Upper lobe of left lung (tissue), 6 donors: ENCODE results near the gene GH2. TPM values are rescaled to one million over a fixed set of nuclear protein-coding genes. Genes with fewer than 3 reads are reported as not detected.
"Not testable (repeated sequence)": the region's sequence is repeated elsewhere in the genome, so short reads cannot be mapped to it uniquely, and the experiment has no call there.

Experiments
- ATAC-seq, 2 donors: fragments of 200-7000 bp; cut with Tn5 transposase; one replicate each; pipeline ENCODE4 v1.9.1; 2022; ENCODE audit warnings: mild to moderate bottlenecking in 2 of 2, moderate library complexity in 2 of 2; ENCODE audit not compliant: low FRiP score in 2 of 2
- DNase-seq, 2 donors: peaks; one replicate each; pipeline ENCODE4 v3.0.0-alpha.2; 2019 to 2020
- H3K27ac ChIP-seq, 4 donors: fragments of 200-600 bp; sonication (generic); one replicate each; pipeline ENCODE4 v1.5.1; 2016 to 2019
- H3K27me3 ChIP-seq, 4 donors: fragments of 200-600 bp; sonication (generic); one replicate each; pipeline ENCODE4 v1.5.1; 2017 to 2019
- H3K36me3 ChIP-seq, 4 donors: fragments of 200-600 bp; sonication (generic); one replicate each; pipeline ENCODE4 v1.5.1; 2016 to 2019
- H3K4me1 ChIP-seq, 4 donors: fragments of 200-600 bp; sonication (generic); one replicate each; pipeline ENCODE4 v1.5.1; 2018 to 2019
- H3K4me3 ChIP-seq, 4 donors: fragments of 200-600 bp; sonication (generic); one replicate each; pipeline ENCODE4 v1.5.1; 2017 to 2019; ENCODE audit warnings: mild to moderate bottlenecking in 2 of 4, moderate library complexity in 1 of 4
- H3K9me3 ChIP-seq, 4 donors: fragments of 200-600 bp; sonication (generic); one replicate each; pipeline ENCODE4 v1.5.1; 2018 to 2019
- EP300 ChIP-seq, 4 donors: sonication (generic); formaldehyde crosslinking; IDR thresholded peaks; one replicate each; pipeline ENCODE4 v1.5.1; 2017; ENCODE audit warnings: antibody characterized with exemption in 4 of 4, control low read depth in 2 of 4
- POLR2A ChIP-seq, 4 donors: fragments of 450-650 bp; IDR thresholded peaks; one replicate each; pipeline ENCODE4 v1.5.1; 2016 to 2017; ENCODE audit warnings: antibody characterized with exemption in 4 of 4, mild to moderate bottlenecking in 2 of 4
- POLR2AphosphoS5 ChIP-seq, 2 donors: sonication (generic); formaldehyde crosslinking; IDR thresholded peaks; one replicate each; pipeline ENCODE4 v1.5.1; 2017; ENCODE audit warnings: antibody characterized with exemption in 2 of 2
- WGBS, 2 donors: methylation state at CpG; one replicate each; pipeline ENCODE4 v1.1.5; 2017 to 2018; 5-methylcytosine and 5-hydroxymethylcytosine counted together
- total RNA-seq, 6 donors: library from RNA; depleted of rRNA in 4 of 6; stranded (reverse); fragments of >200 nt in 4 of 6; gene quantifications; one replicate each; pipeline versions ENCODE4 v1.1.0 to v1.2.1, GENCODE V29; 2016 to 2021
- TF ChIP-seq, protein P1 (sequence below), 6 experiments: fragments of 450-650 bp in 4 of 6; fragments of 200-600 bp in 2 of 6; sonication (generic) in 2 of 6; IDR thresholded peaks; one replicate each; pipeline ENCODE4 v1.5.1; 2016 to 2019; ENCODE audit warnings: antibody characterized with exemption in 6 of 6
- donor health status: DM: no; HTN: no; CAD: no; lungs with moderate emphysema.
- donor health status: DM: no; HTN: yes; CAD: no; lungs with severe emphysema.

GH2 gene
- total RNA-seq, 6 donors from 2014 or later = not detected

DNA sequence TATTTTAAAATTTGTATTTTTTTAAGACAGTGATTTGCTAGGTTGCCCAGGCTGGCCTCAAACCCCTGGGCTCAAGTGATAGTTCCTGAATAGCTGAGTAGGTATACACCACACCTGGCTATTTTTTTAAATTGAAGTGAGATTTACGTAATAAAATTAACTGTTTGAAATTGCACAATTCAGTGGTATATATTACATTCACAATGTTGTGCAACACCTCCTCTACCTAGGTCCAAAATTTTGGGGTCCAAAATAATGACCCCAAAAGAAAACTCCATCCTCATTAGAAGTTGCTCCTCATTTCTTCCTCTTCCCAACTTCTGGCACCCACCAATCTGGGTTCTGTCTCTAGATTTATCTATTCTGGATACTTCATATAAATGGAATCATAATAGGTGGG is 36.2 kb downstream of the GH2 start:
- no peak overlapping the region for H3K4me3 ChIP-seq
- TF ChIP-seq POLR2AphosphoS5 (IDR thresholded peaks at IDR 0.05) (no peak), EP300 (IDR thresholded peaks at IDR 0.05) (no peak), POLR2A (IDR thresholded peaks at IDR 0.05) (no peak)
- TF ChIP-seq, protein P1, sequence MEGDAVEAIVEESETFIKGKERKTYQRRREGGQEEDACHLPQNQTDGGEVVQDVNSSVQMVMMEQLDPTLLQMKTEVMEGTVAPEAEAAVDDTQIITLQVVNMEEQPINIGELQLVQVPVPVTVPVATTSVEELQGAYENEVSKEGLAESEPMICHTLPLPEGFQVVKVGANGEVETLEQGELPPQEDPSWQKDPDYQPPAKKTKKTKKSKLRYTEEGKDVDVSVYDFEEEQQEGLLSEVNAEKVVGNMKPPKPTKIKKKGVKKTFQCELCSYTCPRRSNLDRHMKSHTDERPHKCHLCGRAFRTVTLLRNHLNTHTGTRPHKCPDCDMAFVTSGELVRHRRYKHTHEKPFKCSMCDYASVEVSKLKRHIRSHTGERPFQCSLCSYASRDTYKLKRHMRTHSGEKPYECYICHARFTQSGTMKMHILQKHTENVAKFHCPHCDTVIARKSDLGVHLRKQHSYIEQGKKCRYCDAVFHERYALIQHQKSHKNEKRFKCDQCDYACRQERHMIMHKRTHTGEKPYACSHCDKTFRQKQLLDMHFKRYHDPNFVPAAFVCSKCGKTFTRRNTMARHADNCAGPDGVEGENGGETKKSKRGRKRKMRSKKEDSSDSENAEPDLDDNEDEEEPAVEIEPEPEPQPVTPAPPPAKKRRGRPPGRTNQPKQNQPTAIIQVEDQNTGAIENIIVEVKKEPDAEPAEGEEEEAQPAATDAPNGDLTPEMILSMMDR (IDR thresholded peaks at IDR 0.05) = no peak
- peaks cover 0 to 2% (median 0%) of the 10 kb centered on the region in 4 donors for H3K27me3 ChIP-seq
- H3K9me3 ChIP-seq = peaks cover 0 to 3% (median 0%) of the 10 kb centered on the region in 4 donors
- ATAC-seq = no peak
- no peaks in the 10 kb centered on the region for H3K36me3 ChIP-seq
- DNase-seq = no peak
- no peak overlapping the region for H3K27ac ChIP-seq
- H3K4me1 ChIP-seq = peaks cover 10 to 39% (median 18%) of the 10 kb centered on the region in 4 donors
- WGBS, 2 donors = 28 to 29% methylated on average over 1 of the region's 1 CpG

DNA sequence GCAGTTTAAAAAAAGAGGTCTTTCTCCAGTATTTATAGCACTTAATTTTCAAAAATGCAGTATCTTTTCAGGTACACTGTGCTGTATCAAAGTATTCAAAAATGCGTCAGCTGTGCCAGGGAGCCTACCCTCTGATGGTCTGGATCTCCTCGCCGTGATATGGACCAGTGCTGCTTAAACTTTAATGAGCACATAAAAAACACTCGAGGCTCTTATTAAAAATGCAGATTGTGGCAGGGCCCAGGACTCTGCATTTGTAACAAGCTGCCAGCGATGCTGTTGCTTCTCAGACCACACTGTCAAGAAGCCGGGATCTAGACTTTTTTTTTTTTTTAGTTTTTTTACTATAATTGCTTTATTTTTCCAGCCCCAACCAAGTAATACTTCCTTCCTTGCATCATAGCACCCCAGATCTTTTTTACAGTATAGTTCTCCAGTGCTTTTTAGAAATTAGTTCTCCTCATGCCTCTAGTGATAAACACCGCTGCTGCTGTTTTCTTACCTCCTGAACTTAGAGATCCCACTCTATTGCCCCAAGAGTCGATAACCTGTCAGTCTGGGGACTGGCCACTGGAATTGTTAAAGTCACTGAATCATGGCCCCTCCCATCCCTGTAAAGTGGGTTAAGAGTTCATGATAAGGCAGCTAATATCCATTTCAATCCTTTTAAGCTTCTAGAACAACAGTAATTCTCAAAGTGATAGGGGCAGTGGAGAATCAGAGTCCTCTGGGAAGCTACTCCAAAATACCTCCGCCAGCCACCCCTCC is 37.6 kb downstream of the GH2 start:
- ATAC-seq (no peak), DNase-seq (no peak)
- WGBS, 2 donors = 73% methylated on average over 9 of the region's 9 CpGs
- TF ChIP-seq POLR2A (IDR thresholded peaks at IDR 0.05) (no peak), POLR2AphosphoS5 (IDR thresholded peaks at IDR 0.05) (no peak), EP300 (IDR thresholded peaks at IDR 0.05) (no peak)
- TF ChIP-seq, protein P1 (IDR thresholded peaks at IDR 0.05) = no peak
- peaks cover 0 to 3% (median 0%) of the 10 kb centered on the region in 4 donors for H3K9me3 ChIP-seq
- H3K27ac ChIP-seq = peak overlapping the region; percentile 89 to 97 (median 96)
- no peaks in the 10 kb centered on the region for H3K36me3 ChIP-seq
- H3K4me1 ChIP-seq = peaks cover 24 to 48% (median 32%) of the 10 kb centered on the region in 4 donors
- peak overlapping the region in 2 of 4 donors; percentile 90 to 98 for H3K4me3 ChIP-seq
- peaks cover 0 to 2% (median 0%) of the 10 kb centered on the region in 4 donors for H3K27me3 ChIP-seq

DNA sequence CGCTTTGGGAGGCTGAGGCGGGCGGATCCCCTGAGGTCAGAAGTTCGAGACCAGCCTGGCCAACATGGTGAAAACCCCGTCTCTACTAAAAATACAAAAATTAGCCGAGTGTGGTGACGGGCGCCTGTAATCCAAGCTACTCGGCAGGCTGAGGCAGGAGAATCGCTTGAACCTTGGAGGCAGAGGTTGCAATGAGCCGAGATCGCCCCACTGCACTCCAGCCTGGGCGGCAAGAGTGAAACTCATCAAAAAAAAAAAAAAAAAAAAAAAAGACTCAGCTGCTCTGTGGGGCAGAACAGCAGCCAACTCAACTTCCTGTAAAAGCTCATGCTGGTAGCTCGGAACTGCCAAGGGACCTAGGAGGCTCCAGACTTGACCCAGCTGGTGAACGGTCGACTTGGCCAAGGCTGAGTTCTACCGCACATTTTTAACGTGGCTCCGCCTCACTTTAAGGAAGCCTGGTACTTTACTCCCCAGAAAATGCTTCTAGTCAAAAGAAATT is 38.3 kb downstream of the GH2 start:
- H3K36me3 ChIP-seq, H3K9me3 ChIP-seq, H3K27me3 ChIP-seq: not testable (repeated sequence)
- WGBS, 2 donors = 4 to 8% methylated on average over 19 of the region's 19 CpGs
- DNase-seq = peak in 1 of 2 donors; percentile 59
- peak; percentile 21 to 35 for TF ChIP-seq POLR2AphosphoS5 (IDR thresholded peaks at IDR 0.05)
- H3K27ac ChIP-seq = peak overlapping the region; percentile 89 to 97 (median 96)
- peak; percentile 9 to 34 for ATAC-seq
- peak overlapping the region; percentile 40 to 98 (median 93) for H3K4me3 ChIP-seq
- H3K4me1 ChIP-seq = peaks cover 31 to 48% (median 36%) of the 10 kb centered on the region in 4 donors

DNA sequence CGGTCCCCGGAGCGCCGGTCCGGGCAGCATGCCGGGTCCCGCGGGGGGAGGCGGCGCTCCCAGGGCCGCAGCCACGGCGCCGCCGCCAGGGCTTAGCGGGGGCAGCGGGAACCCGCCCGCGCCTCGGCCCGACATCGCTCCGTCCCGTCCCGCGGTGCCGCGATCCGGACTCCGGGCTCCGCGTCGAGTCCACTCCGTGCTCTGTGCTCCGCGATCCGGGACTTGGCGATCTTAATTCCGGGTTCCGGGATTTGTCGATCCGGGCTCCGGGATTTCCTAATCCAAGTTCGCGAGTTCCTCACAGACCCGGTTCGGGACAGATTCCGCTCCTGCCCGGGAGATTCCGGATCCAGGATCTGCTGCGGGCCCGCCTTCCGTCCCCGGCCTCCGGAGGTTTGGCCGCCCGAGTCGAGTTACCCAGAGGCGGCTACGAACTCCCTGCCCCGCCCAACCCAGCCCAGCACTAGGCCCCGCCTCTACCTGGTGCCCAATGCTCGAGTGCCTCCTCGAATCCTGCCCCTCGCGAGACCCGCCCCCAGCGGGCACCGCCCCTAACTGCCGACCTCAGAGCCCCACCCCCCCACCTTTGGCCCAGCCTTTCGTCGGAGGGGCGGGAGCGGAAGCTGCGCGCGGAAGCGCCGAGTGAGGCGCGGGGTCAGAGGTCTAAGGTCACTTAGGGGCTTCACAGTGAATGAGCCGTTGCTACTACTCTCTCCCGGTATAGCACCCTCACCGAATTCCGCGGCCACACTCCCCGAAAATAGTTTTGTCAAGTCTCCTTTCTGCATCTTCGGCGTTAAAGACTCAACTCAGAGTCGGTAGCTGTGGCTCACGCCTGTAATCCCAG is 39.0 kb downstream of the GH2 start, which contains the start of gene SMARCD2:
Gene SMARCD2 (minus strand): TSS at position 146 of the 847 bp plus-strand sequence. CDS start 11 bp downstream, at position 135.
- TF ChIP-seq EP300 (IDR thresholded peaks at IDR 0.05) (peak in 1 of 4 donors; percentile 55), POLR2AphosphoS5 (IDR thresholded peaks at IDR 0.05) (peak; percentile 84 to 85), POLR2A (IDR thresholded peaks at IDR 0.05) (peak; percentile 46 to 94 (median 69))
- TF ChIP-seq, protein P1 (IDR thresholded peaks at IDR 0.05) = peak in 5 of 6 experiments; percentile 3 to 63 (median 26)
- Histone ChIP-seq H3K36me3 (peaks cover 0 to under 1% (median 0%) of the 10 kb centered on the region in 4 donors), H3K27me3 (peaks cover 0 to 2% (median 0%) of the 10 kb centered on the region in 4 donors), H3K27ac (peak within 1 kb of the TSS; percentile 89 to 97 (median 96)), H3K4me1 (peaks cover 38 to 51% (median 43%) of the 10 kb centered on the region in 4 donors), H3K4me3 (peak within 1 kb of the TSS; percentile 66 to 98 (median 93)), H3K9me3 (no peaks in the 10 kb centered on the region)
- 0 to 1% methylated on average over 10 to 49 of the region's 92 CpGs for WGBS, 2 donors
- ATAC-seq (peak; percentile 94 to 97), DNase-seq (peak; percentile 98 to 100)
